NB4 (cell line): ENCODE data around the gene GCC1.

ENCODE experiments used
- POLR2A ChIP-seq: IDR thresholded peaks from 2 replicates; pipeline ENCODE4 v1.6.1; 2011; ENCODE audit warnings: mild to moderate bottlenecking; ENCODE audit not compliant: insufficient read length; ENCODE audit errors: extremely low read depth
- TF ChIP-seq, protein P1 (sequence below): IDR thresholded peaks from one replicate; pipeline ENCODE4 v1.5.1; 2012; ENCODE audit warnings: low read depth, low read length
- TF ChIP-seq, protein P2 (sequence below): IDR thresholded peaks from 2 replicates; pipeline ENCODE4 v1.6.1; 2011; ENCODE audit warnings: low read depth, low read length

DNA sequence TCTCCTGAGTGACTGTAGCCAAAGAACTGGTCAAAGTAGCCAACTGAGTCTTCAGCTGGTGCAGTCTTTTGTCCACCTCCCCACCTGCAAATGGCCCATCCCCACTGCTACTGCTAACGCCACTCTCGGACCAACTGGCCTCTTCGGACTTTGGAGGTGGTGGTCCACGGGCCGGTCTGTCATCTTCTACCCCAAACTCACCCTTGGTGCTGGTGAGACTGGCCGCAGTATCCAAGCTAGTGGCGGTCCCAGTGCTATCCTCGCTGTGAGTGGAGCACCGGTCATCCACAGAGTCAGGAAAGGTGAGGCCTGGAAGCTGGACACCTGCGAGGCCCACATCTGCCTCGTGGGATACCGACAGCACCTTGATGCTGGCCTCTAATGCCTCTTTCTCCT, 750 bp downstream of the GCC1 start:
- TF ChIP-seq, protein P1, sequence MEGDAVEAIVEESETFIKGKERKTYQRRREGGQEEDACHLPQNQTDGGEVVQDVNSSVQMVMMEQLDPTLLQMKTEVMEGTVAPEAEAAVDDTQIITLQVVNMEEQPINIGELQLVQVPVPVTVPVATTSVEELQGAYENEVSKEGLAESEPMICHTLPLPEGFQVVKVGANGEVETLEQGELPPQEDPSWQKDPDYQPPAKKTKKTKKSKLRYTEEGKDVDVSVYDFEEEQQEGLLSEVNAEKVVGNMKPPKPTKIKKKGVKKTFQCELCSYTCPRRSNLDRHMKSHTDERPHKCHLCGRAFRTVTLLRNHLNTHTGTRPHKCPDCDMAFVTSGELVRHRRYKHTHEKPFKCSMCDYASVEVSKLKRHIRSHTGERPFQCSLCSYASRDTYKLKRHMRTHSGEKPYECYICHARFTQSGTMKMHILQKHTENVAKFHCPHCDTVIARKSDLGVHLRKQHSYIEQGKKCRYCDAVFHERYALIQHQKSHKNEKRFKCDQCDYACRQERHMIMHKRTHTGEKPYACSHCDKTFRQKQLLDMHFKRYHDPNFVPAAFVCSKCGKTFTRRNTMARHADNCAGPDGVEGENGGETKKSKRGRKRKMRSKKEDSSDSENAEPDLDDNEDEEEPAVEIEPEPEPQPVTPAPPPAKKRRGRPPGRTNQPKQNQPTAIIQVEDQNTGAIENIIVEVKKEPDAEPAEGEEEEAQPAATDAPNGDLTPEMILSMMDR: no peak
- no peak for TF ChIP-seq POLR2A
- TF ChIP-seq, protein P2, sequence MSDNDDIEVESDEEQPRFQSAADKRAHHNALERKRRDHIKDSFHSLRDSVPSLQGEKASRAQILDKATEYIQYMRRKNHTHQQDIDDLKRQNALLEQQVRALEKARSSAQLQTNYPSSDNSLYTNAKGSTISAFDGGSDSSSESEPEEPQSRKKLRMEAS: no peak
